DND-41 (cell line): ENCODE results near the gene PMPCA.

ENCODE experiments used
- ATAC-seq: fragments of 200-7000 bp; cut with Tn5 transposase; 3 replicates; pipeline ENCODE4 v1.9.1; 2021; ENCODE audit warnings: low read depth; ENCODE audit not compliant: insufficient read depth
- DNase-seq: peaks from one replicate; pipeline ENCODE4 v3.0.0-alpha.2; 2020
- H2AFZ ChIP-seq: 2 replicates; pipeline ENCODE4 v1.6.0; 2012; ENCODE audit warnings: low read depth, low read length
- H3K27ac ChIP-seq: 2 replicates; pipeline ENCODE4 v1.5.1; 2012; ENCODE audit warnings: low read length, inconsistent platforms
- H3K27me3 ChIP-seq: fragments of 200-600 bp; sonication (generic); 2 replicates; pipeline ENCODE4 v1.6.0; 2012; ENCODE audit warnings: low read length, mild to moderate bottlenecking, inconsistent platforms; ENCODE audit not compliant: insufficient read depth, poor library complexity
- H3K36me3 ChIP-seq: 2 replicates; pipeline ENCODE4 v1.5.1; 2012; ENCODE audit warnings: low read length, inconsistent platforms; ENCODE audit not compliant: insufficient read depth
- H3K4me1 ChIP-seq: 2 replicates; pipeline ENCODE4 v1.5.1; 2012; ENCODE audit warnings: mild to moderate bottlenecking, low read length; ENCODE audit not compliant: insufficient read depth
- H3K4me2 ChIP-seq: 2 replicates; pipeline ENCODE4 v1.6.0; 2012; ENCODE audit warnings: mild to moderate bottlenecking, moderate library complexity, low read length, inconsistent platforms; ENCODE audit not compliant: insufficient read depth
- H3K4me3 ChIP-seq, 2 experiments: fragments of 200-600 bp in 1 of 2; shearing (Covaris generic) in 1 of 2; 2 replicates each; pipeline ENCODE4 v1.5.1; 2012 to 2016; ENCODE audit warnings: inconsistent platforms in 2 of 2, low read length in 2 of 2, mild to moderate bottlenecking in 2 of 2, low read depth in 1 of 2, moderate library complexity in 1 of 2
- H3K79me2 ChIP-seq: 2 replicates; pipeline ENCODE4 v1.6.0; 2012; ENCODE audit warnings: low read length, inconsistent platforms; ENCODE audit not compliant: insufficient read depth
- H3K9ac ChIP-seq: 2 replicates; pipeline ENCODE4 v1.6.0; 2012; ENCODE audit warnings: low read depth, mild to moderate bottlenecking, inconsistent platforms, low read length, moderate library complexity
- H3K9me3 ChIP-seq: 2 replicates; pipeline ENCODE4 v1.5.1; 2012; ENCODE audit warnings: low read length, moderate library complexity, mild to moderate bottlenecking, inconsistent platforms; ENCODE audit not compliant: insufficient read depth, severe bottlenecking
- H4K20me1 ChIP-seq: 2 replicates; pipeline ENCODE4 v1.6.0; 2012; ENCODE audit warnings: low read length; ENCODE audit not compliant: insufficient read depth
- EZH2 ChIP-seq: IDR thresholded peaks from 3 replicates; pipeline ENCODE4 v1.6.1; 2012; ENCODE audit warnings: borderline replicate concordance, low read depth, mild to moderate bottlenecking, moderate library complexity, low read length, inconsistent platforms; ENCODE audit not compliant: severe bottlenecking
- TF ChIP-seq, protein P1 (sequence below): IDR thresholded peaks from 2 replicates; pipeline ENCODE4 v1.5.1; 2012; ENCODE audit warnings: borderline replicate concordance, low read length, moderate library complexity, mild to moderate bottlenecking; ENCODE audit not compliant: poor library complexity, severe bottlenecking; ENCODE audit errors: extremely low read depth

PMPCA gene

DNA sequence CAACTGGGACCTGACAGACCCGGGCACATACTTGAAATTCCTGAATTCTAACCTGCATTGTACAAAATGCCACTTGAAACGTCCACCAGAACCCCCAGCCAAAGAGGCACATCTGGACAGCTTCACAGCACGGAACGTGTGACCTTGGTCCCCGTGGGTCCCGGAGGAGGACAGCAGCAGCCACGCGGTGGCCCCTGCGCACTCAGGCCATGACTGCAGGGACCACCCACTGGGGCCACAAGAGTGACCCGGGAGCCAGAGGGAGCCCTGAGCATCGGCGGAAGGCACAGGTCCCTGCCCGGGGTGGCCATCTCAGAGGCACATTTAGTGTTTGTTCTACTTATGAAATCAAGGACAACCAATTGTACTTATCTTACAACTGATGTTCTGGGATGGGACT, 8.4 kb upstream of the PMPCA start:
- H3K9ac ChIP-seq, result no peak overlapping the region
- H3K4me1 ChIP-seq, result peaks cover 27% of the 10 kb centered on the region
- TF ChIP-seq EZH2, result no peak
- TF ChIP-seq, protein P1, sequence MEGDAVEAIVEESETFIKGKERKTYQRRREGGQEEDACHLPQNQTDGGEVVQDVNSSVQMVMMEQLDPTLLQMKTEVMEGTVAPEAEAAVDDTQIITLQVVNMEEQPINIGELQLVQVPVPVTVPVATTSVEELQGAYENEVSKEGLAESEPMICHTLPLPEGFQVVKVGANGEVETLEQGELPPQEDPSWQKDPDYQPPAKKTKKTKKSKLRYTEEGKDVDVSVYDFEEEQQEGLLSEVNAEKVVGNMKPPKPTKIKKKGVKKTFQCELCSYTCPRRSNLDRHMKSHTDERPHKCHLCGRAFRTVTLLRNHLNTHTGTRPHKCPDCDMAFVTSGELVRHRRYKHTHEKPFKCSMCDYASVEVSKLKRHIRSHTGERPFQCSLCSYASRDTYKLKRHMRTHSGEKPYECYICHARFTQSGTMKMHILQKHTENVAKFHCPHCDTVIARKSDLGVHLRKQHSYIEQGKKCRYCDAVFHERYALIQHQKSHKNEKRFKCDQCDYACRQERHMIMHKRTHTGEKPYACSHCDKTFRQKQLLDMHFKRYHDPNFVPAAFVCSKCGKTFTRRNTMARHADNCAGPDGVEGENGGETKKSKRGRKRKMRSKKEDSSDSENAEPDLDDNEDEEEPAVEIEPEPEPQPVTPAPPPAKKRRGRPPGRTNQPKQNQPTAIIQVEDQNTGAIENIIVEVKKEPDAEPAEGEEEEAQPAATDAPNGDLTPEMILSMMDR, result no peak
- ATAC-seq (no peak), DNase-seq (no peak)
- H3K27me3 ChIP-seq, result no peaks in the 10 kb centered on the region
- no peak overlapping the region for H3K4me2 ChIP-seq
- H4K20me1 ChIP-seq, result peaks cover 13% of the 10 kb centered on the region
- H3K36me3 ChIP-seq, result peaks cover 59% of the 10 kb centered on the region
- H2AFZ ChIP-seq, result no peak overlapping the region
- peaks cover 26% of the 10 kb centered on the region for H3K79me2 ChIP-seq
- no peak overlapping the region for H3K4me3 ChIP-seq
- no peak overlapping the region for H3K27ac ChIP-seq
- H3K9me3 ChIP-seq, result no peaks in the 10 kb centered on the region

DNA sequence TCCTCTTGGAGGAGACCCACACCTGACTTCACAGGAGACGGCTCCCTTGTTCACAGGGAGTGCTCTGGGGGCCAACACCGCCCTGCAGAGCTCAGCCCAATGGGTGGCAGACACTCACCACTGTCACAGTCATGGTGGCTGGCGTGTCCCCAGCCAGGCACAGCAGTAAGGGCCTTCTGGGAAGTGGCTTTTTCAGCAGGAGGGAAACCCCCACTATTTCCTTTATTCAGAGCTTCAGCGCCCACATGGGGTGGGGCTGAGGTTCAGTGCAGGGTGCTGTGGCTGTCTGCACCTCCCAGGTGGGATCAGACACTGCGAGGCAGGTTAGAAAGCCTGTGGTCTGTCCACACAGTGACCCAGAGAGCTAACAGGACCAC, 6.9 kb upstream of the PMPCA start:
- peaks cover 8% of the 10 kb centered on the region for H4K20me1 ChIP-seq
- H3K79me2 ChIP-seq, result peaks cover 20% of the 10 kb centered on the region
- H3K4me1 ChIP-seq, result peaks cover 22% of the 10 kb centered on the region
- peaks cover 58% of the 10 kb centered on the region for H3K36me3 ChIP-seq
- DNase-seq (no peak), ATAC-seq (no peak)
- no peak overlapping the region for H2AFZ ChIP-seq
- H3K27ac ChIP-seq, result no peak overlapping the region; the same call in 1 of the 2 replicates
- H3K9ac ChIP-seq, result no peak overlapping the region
- H3K4me2 ChIP-seq, result no peak overlapping the region
- no peak overlapping the region for H3K4me3 ChIP-seq
- H3K9me3 ChIP-seq, result no peaks in the 10 kb centered on the region
- TF ChIP-seq, protein P1, result no peak
- no peak for TF ChIP-seq EZH2
- no peaks in the 10 kb centered on the region for H3K27me3 ChIP-seq

DNA sequence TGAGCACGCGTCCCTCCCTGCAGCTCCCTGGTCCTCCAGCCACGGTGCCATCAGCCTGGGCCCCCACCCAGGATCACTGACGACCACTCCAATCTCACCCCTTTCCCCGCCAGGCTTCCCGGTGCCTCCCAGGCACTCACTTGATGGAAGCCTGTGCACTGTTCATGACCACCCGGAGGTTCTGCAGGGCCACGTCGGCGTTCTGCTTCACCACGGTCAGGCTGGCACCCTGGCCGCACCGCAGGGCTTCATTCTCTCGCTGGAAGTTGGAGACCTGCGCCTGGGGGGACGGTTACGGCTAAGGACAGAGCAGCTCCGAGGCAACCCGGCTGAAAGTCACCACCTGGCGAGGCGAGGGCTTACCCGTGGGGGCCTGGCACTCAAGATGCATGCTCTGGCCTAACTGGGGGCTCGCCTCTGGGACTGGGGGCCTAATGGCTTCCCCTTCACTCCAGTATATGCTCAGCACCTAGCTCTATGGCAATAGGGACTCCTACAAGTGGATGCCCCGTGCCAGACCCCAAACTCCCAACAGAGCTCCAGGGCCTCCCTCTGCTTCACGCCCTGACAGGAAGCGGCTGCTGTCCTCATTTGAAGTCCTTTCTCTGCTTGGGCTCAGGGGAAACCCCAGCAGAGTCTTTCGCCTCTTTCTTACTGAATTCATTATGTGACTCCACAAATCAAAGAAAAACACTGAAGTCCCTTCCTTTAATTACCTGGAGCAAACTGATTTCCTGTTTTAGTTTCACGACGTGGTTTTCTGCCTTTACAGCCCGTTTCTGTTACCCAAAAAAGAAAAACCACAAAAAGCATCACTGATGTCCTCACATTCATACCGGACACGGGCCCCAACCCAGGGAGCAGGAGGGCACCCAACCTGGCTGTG, 6.3 kb upstream of the PMPCA start:
- Histone ChIP-seq H3K4me2 (no peak overlapping the region), H3K27ac (no peak overlapping the region; the same call in 1 of the 2 replicates), H3K79me2 (peaks cover 19% of the 10 kb centered on the region), H3K9me3 (no peaks in the 10 kb centered on the region), H3K27me3 (no peaks in the 10 kb centered on the region), H3K36me3 (peaks cover 56% of the 10 kb centered on the region), H3K9ac (no peak overlapping the region), H3K4me1 (peaks cover 21% of the 10 kb centered on the region), H2AFZ (no peak overlapping the region), H3K4me3 (no peak overlapping the region), H4K20me1 (peaks cover 8% of the 10 kb centered on the region; the same call in 1 of the 2 replicates)
- DNase-seq, result no peak
- no peak for TF ChIP-seq EZH2
- TF ChIP-seq, protein P1, result no peak
- no peak for ATAC-seq
